IPS-15b (cell line): Measurements from ENCODE around the gene GLI3.

Source experiments
- H3K27me3 ChIP-seq: one replicate; pipeline ENCODE4 v1.6.1; 2013; ENCODE audit warnings: low read length; ENCODE audit not compliant: control insufficient read depth, insufficient read depth
- H3K36me3 ChIP-seq: one replicate; pipeline ENCODE4 v1.6.1; 2013; ENCODE audit warnings: low read length; ENCODE audit not compliant: control insufficient read depth, insufficient read depth
- H3K4me1 ChIP-seq: one replicate; pipeline ENCODE4 v1.6.1; 2013; ENCODE audit warnings: mild to moderate bottlenecking, low read length; ENCODE audit not compliant: control insufficient read depth, insufficient read depth
- H3K4me3 ChIP-seq: one replicate; pipeline ENCODE4 v1.5.1; 2013; ENCODE audit warnings: low read depth, low read length
- H3K9ac ChIP-seq: one replicate; pipeline ENCODE4 v1.6.1; 2013; ENCODE audit warnings: low read depth, mild to moderate bottlenecking, low read length
- H3K9me3 ChIP-seq: one replicate; pipeline ENCODE4 v1.6.1; 2013; ENCODE audit warnings: mild to moderate bottlenecking, low read length; ENCODE audit not compliant: control insufficient read depth, insufficient read depth

Gene GLI3

DNA sequence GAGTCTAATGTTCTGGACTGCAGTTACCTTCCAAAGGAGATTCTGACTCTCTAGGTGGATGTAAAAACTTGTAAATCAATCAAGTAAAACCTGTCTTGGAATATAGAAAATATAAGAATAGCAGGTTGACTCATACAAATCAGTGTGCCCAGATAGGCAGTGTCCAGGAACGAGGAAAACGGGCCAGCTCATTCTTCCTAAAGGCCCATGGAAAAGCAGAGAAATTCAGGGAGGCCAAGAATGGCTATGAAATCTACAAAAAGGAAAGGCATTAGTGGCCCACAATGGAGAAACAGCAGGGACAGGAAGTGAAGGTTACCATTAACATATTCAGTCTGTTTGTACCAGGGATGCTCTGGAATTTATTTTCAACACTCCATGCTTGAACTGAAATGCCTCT lies 14.9 kb downstream of the GLI3 start:
- Histone ChIP-seq H3K27me3 (no peaks in the 10 kb centered on the region), H3K36me3 (no peaks in the 10 kb centered on the region), H3K4me3 (peak overlapping the region; percentile 5), H3K4me1 (peaks cover 63% of the 10 kb centered on the region), H3K9me3 (no peaks in the 10 kb centered on the region), H3K9ac (no peak overlapping the region)

DNA sequence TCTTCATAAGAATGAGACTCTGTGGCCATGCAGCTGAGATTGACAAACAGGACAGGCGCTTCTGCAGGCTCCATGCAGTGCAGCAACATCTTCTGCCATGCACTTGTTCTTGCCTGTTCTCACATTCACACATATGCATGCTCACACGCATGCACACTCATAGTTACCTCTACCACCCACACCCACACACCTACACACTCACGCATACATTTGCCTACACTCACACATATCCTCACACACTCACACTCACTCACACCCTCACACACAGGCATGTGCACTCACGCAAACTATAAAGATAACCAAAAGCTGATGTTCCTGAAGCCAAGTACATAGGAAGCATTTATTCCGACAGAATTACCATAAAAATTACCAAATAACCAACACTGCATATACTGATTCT lies 15.7 kb downstream of the GLI3 start:
- Histone ChIP-seq H3K4me1 (peaks cover 55% of the 10 kb centered on the region), H3K4me3 (no peak overlapping the region), H3K36me3 (no peaks in the 10 kb centered on the region), H3K27me3 (no peaks in the 10 kb centered on the region), H3K9ac (no peak overlapping the region), H3K9me3 (no peaks in the 10 kb centered on the region)

DNA sequence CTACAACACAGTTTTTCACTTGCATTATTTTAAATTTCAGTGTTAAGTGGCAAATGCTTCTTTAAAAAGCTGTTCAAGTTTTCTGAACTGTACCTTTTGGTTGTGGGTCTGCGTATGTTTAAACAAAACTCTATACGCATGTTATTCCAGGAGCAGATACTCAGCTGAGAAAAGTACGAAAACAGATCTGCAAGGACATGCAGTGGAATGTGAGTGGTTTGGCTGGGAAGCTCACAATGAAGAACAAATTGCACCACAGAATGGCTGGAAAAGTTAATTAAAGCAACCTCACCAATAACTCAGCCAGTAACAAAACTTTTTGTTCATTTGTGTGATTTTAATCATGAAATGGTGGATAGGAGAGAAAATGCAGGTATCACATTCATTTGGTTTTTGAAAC lies 17.6 kb downstream of the GLI3 start:
- Histone ChIP-seq H3K4me1 (peaks cover 42% of the 10 kb centered on the region), H3K9ac (no peak overlapping the region)

GRCh38 chr7:42218248-42218647 lies 18.8 kb downstream of the GLI3 start:
- H3K9me3 ChIP-seq, result no peaks in the 10 kb centered on the region
- H3K9ac ChIP-seq, result no peak overlapping the region
- H3K36me3 ChIP-seq, result no peaks in the 10 kb centered on the region
- no peak overlapping the region for H3K4me3 ChIP-seq
- H3K4me1 ChIP-seq, result peaks cover 36% of the 10 kb centered on the region
- H3K27me3 ChIP-seq, result no peaks in the 10 kb centered on the region

More for the DNA sequence above, 17.6 kb downstream of the GLI3 start:
- H3K27me3 ChIP-seq, result no peaks in the 10 kb centered on the region
- H3K36me3 ChIP-seq, result no peaks in the 10 kb centered on the region
- no peak overlapping the region for H3K4me3 ChIP-seq
- H3K9me3 ChIP-seq, result no peaks in the 10 kb centered on the region

- no peaks in the 10 kb centered on the region for H3K27me3 ChIP-seq
These were observed 19.5 kb downstream of the GLI3 start for GRCh38 chr7:42217548-42217947.

DNA sequence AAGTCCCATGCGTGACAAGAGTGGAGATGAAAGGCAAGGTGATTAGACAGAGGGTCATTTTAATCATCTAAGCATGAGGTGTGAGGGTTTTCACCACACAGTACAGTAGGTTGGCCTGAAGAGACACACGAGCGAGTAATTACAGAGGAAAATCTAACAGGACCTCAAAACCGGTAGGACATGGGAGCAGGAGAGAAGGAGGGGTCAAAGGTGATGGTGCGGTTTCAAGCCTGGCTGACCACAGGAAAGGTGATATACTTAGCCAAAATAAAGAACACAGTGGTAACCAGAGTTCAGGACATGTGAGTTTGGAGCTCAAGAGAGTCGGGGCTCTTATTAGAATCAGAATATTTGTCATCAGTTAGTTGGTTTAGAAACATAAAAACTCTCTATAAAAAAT lies 20.0 kb downstream of the GLI3 start:
- no peaks in the 10 kb centered on the region for H3K9me3 ChIP-seq
- no peak overlapping the region for H3K4me3 ChIP-seq
- H3K27me3 ChIP-seq, result no peaks in the 10 kb centered on the region
- no peaks in the 10 kb centered on the region for H3K36me3 ChIP-seq
- no peak overlapping the region for H3K9ac ChIP-seq
- H3K4me1 ChIP-seq, result peaks cover 35% of the 10 kb centered on the region

More at GRCh38 chr7:42217548-42217947, 19.5 kb downstream of the GLI3 start:
- Histone ChIP-seq H3K9ac (no peak overlapping the region), H3K36me3 (no peaks in the 10 kb centered on the region), H3K4me1 (peaks cover 36% of the 10 kb centered on the region), H3K9me3 (no peaks in the 10 kb centered on the region), H3K4me3 (no peak overlapping the region)

GRCh38 chr7:42214060-42214679 lies 22.8 kb downstream of the GLI3 start:
- Histone ChIP-seq H3K36me3 (no peaks in the 10 kb centered on the region), H3K4me3 (no peak overlapping the region), H3K4me1 (peaks cover 16% of the 10 kb centered on the region), H3K27me3 (no peaks in the 10 kb centered on the region), H3K9me3 (no peaks in the 10 kb centered on the region), H3K9ac (no peak overlapping the region)

GRCh38 chr7:42213093-42213492 lies 23.9 kb downstream of the GLI3 start:
- H3K27me3 ChIP-seq, result no peaks in the 10 kb centered on the region
- peaks cover 16% of the 10 kb centered on the region for H3K4me1 ChIP-seq
- H3K9me3 ChIP-seq, result no peaks in the 10 kb centered on the region
- H3K4me3 ChIP-seq, result no peak overlapping the region
- no peak overlapping the region for H3K9ac ChIP-seq
- no peaks in the 10 kb centered on the region for H3K36me3 ChIP-seq

GRCh38 chr7:42212541-42213090 lies 24.4 kb downstream of the GLI3 start:
- no peak overlapping the region for H3K9ac ChIP-seq
- no peaks in the 10 kb centered on the region for H3K9me3 ChIP-seq
- peaks cover 16% of the 10 kb centered on the region for H3K4me1 ChIP-seq
- no peaks in the 10 kb centered on the region for H3K27me3 ChIP-seq
- no peak overlapping the region for H3K4me3 ChIP-seq
- H3K36me3 ChIP-seq, result no peaks in the 10 kb centered on the region

DNA sequence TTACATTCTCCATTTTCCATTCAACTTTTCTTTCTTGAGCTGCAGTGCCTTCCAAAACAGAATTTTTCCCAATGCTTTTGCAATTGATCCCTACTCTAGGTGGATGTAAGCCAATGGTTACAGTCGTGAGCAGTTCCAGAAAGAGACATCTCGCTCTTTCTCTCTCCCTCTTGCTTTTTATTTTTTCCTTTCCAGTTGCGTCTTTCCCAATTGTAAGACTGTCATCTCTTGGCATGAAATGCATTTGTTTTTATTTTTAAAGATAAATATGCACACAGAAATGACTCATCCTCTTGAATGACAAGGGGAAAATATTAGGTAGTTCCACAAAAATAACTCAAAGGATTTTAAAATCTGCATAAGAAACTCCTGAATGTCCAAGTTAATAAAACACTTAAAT lies 25.1 kb downstream of the GLI3 start:
- Histone ChIP-seq H3K4me1 (peaks cover 16% of the 10 kb centered on the region), H3K4me3 (no peak overlapping the region), H3K27me3 (no peaks in the 10 kb centered on the region), H3K9me3 (no peaks in the 10 kb centered on the region), H3K36me3 (no peaks in the 10 kb centered on the region), H3K9ac (no peak overlapping the region)

DNA sequence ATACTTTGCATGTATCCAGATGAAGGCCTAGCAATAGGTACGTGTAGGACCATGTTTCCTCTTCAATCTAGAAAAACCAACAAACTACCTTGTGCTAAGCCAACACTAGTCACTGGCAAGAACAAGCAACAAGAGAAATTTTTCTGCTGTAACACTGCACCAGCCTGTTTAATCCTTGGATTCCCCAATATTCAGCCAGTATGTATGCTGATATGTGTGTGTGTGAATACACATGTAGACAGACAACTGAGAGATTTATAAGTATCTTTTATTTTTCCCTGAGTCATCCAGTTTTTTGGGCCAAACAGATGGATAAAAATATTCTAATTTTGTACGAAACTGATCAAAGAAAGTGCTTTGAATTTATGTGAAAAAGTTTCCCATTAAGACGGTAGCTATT lies 26.2 kb downstream of the GLI3 start:
- Histone ChIP-seq H3K9ac (no peak overlapping the region), H3K4me3 (no peak overlapping the region), H3K4me1 (peaks cover 16% of the 10 kb centered on the region), H3K27me3 (no peaks in the 10 kb centered on the region), H3K36me3 (no peaks in the 10 kb centered on the region), H3K9me3 (no peaks in the 10 kb centered on the region)

GRCh38 chr7:42210333-42210732 lies 26.7 kb downstream of the GLI3 start:
- Histone ChIP-seq H3K9ac (no peak overlapping the region), H3K9me3 (no peaks in the 10 kb centered on the region), H3K27me3 (no peaks in the 10 kb centered on the region), H3K36me3 (no peaks in the 10 kb centered on the region), H3K4me1 (peaks cover 16% of the 10 kb centered on the region), H3K4me3 (no peak overlapping the region)
